IMR-90 (cell line): Measurements from ENCODE around the gene ZGLP1. TPM values are rescaled to one million over a fixed set of nuclear protein-coding genes. Genes with fewer than 3 reads are reported as not detected.

Experiments used
- ATAC-seq: fragments of 200-7000 bp; cut with Tn5 transposase; 2 replicates; pipeline ENCODE4 v1.9.1; 2020; ENCODE audit warnings: low read depth, mild to moderate bottlenecking, moderate library complexity
- BruUV-seq: library from RNA; stranded (reverse); fragments of 400-500 nt; replicated peaks from 2 replicates; lab custom pipeline; 2021; lab: Mats Ljungman, UMichigan
- CTCF ChIA-PET: fragments of 300-600 bp; formaldehyde crosslinking; extraction: SDS; loops from one replicate; lab custom pipeline; 2021; ENCODE audit warnings: antibody characterized with exemption; lab: Yijun Ruan, JAX
- POLR2A ChIA-PET: fragments of 300-600 bp; sonication (Branson Sonifier 250); formaldehyde crosslinking; loops from one replicate; lab custom pipeline; 2022; ENCODE audit warnings: antibody characterized with exemption; ENCODE audit not compliant: unreplicated experiment; lab: Charles Lee
- DNase-seq: peaks from one replicate; pipeline ENCODE4 v3.0.0; 2013
- H2AFZ ChIP-seq: replicated peaks from 2 replicates; pipeline ENCODE3; 2013; ENCODE audit warnings: low read length, mild to moderate bottlenecking; ENCODE audit not compliant: poor library complexity
- H2AK5ac ChIP-seq: 2 replicates; pipeline ENCODE4 v1.6.1; 2013; ENCODE audit warnings: low read depth, low read length, inconsistent platforms
- H2AK9ac ChIP-seq: replicated peaks from 2 replicates; pipeline ENCODE3; 2013; ENCODE audit warnings: mild to moderate bottlenecking, low read depth, low read length, moderate library complexity; ENCODE audit not compliant: poor library complexity
- H2BK120ac ChIP-seq: 2 replicates; pipeline ENCODE4 v1.6.1; 2013; ENCODE audit warnings: low read depth, low read length, inconsistent platforms
- H2BK15ac ChIP-seq: 3 replicates; pipeline ENCODE4 v1.6.1; 2013; ENCODE audit warnings: low read depth, low read length, inconsistent platforms
- H2BK20ac ChIP-seq: 2 replicates; pipeline ENCODE4 v1.6.1; 2013; ENCODE audit warnings: low read depth, mild to moderate bottlenecking, inconsistent platforms, low read length, moderate library complexity
- H2BK5ac ChIP-seq: 2 replicates; pipeline ENCODE4 v1.6.1; 2013; ENCODE audit warnings: mild to moderate bottlenecking, low read depth, low read length, inconsistent platforms; ENCODE audit not compliant: poor library complexity, severe bottlenecking
- H3K14ac ChIP-seq: replicated peaks from 2 replicates; pipeline ENCODE4 v1.6.1; 2013; ENCODE audit warnings: low read depth, low read length, inconsistent platforms
- H3K18ac ChIP-seq: 2 replicates; pipeline ENCODE4 v1.6.1; 2013; ENCODE audit warnings: low read depth, low read length, control low read depth
- H3K23ac ChIP-seq: 2 replicates; pipeline ENCODE4 v1.6.1; 2013; ENCODE audit warnings: low read depth, low read length, inconsistent platforms
- H3K27ac ChIP-seq: 2 replicates; pipeline ENCODE4 v1.5.1; 2013; ENCODE audit warnings: mild to moderate bottlenecking, control low read depth, low read length; ENCODE audit not compliant: insufficient read depth
- H3K27me3 ChIP-seq: 2 replicates; pipeline ENCODE4 v1.6.1; 2013; ENCODE audit warnings: low read length; ENCODE audit not compliant: control insufficient read depth, insufficient read depth
- H3K36me3 ChIP-seq: 2 replicates; pipeline ENCODE4 v1.6.1; 2013; ENCODE audit warnings: low read length, mixed read lengths; ENCODE audit not compliant: control insufficient read depth, insufficient read depth
- H3K4ac ChIP-seq: 2 replicates; pipeline ENCODE4 v1.6.1; 2013; ENCODE audit warnings: low read depth, low read length, inconsistent platforms
- H3K4me1 ChIP-seq: 2 replicates; pipeline ENCODE4 v1.6.1; 2013; ENCODE audit warnings: low read length, mixed read lengths; ENCODE audit not compliant: control insufficient read depth, insufficient read depth
- H3K4me2 ChIP-seq: 2 replicates; pipeline ENCODE4 v1.6.1; 2013; ENCODE audit warnings: low read depth, mild to moderate bottlenecking, control low read depth, low read length, moderate library complexity
- H3K4me3 ChIP-seq: 2 replicates; pipeline ENCODE4 v1.5.1; 2013; ENCODE audit warnings: low read depth, mild to moderate bottlenecking, control low read depth, low read length, moderate library complexity; ENCODE audit not compliant: insufficient read depth
- H3K56ac ChIP-seq: 2 replicates; pipeline ENCODE4 v1.6.1; 2013; ENCODE audit warnings: low read length, inconsistent platforms; ENCODE audit not compliant: insufficient read depth; ENCODE audit errors: extremely low read depth
- H3K79me1 ChIP-seq, 2 experiments: 2 replicates each; pipeline ENCODE4 v1.6.1; 2013; ENCODE audit warnings: low read length in 2 of 2, inconsistent platforms in 1 of 2, low read depth in 1 of 2
- H3K9ac ChIP-seq: 2 replicates; pipeline ENCODE4 v1.6.1; 2013; ENCODE audit warnings: low read depth, low read length, control low read depth
- H3K9me1 ChIP-seq: 2 replicates; pipeline ENCODE4 v1.6.1; 2013; ENCODE audit warnings: low read length, inconsistent platforms; ENCODE audit not compliant: insufficient read depth
- H3K9me3 ChIP-seq: 2 replicates; pipeline ENCODE4 v1.6.1; 2013; ENCODE audit warnings: low read length; ENCODE audit not compliant: control insufficient read depth, insufficient read depth
- H4K20me1 ChIP-seq: 2 replicates; pipeline ENCODE4 v1.6.1; 2013; ENCODE audit warnings: low read length, inconsistent platforms; ENCODE audit not compliant: insufficient read depth
- H4K5ac ChIP-seq: 2 replicates; pipeline ENCODE4 v1.6.1; 2013; ENCODE audit warnings: mild to moderate bottlenecking, low read depth, low read length, control low read depth
- H4K8ac ChIP-seq, 2 experiments: 2 replicates each; pipeline ENCODE4 v1.6.1; 2013; ENCODE audit warnings: low read depth in 2 of 2, low read length in 2 of 2, control low read depth in 1 of 2, inconsistent platforms in 1 of 2
- H4K91ac ChIP-seq: 2 replicates; pipeline ENCODE4 v1.6.1; 2013; ENCODE audit warnings: low read depth, low read length, inconsistent platforms; ENCODE audit not compliant: insufficient read depth
- BHLHE40 ChIP-seq: fragments of 150-350 bp; IDR thresholded peaks from 2 replicates; pipeline ENCODE4 v1.6.1; 2016; ENCODE audit warnings: mild to moderate bottlenecking, low read depth, low read length
- CEBPB ChIP-seq: IDR thresholded peaks from 2 replicates; pipeline ENCODE4 v1.6.1; 2012; ENCODE audit warnings: low read depth, low read length, improper control_type of control experiment
- CHD1 ChIP-seq: IDR thresholded peaks from 2 replicates; pipeline ENCODE4 v1.6.1; 2012; ENCODE audit warnings: low read depth, low read length, improper control_type of control experiment
- CTCF ChIP-seq: conservative IDR thresholded peaks from 2 replicates; pipeline ENCODE4 v1.5.1; 2012; ENCODE audit warnings: mild to moderate bottlenecking, low read depth, low read length, improper control_type of control experiment
- ELK1 ChIP-seq: fragments of 150-350 bp; IDR thresholded peaks from 2 replicates; pipeline ENCODE4 v1.6.1; 2016; ENCODE audit warnings: low read depth, mild to moderate bottlenecking, low read length, moderate library complexity, borderline replicate concordance
- FOS ChIP-seq: fragments of 150-350 bp; IDR thresholded peaks from 2 replicates; pipeline ENCODE4 v1.6.1; 2016; ENCODE audit warnings: low read depth, low read length
- MAFK ChIP-seq: IDR thresholded peaks from 2 replicates; pipeline ENCODE4 v1.6.1; 2012; ENCODE audit warnings: low read depth, low read length, improper control_type of control experiment
- MAZ ChIP-seq: IDR thresholded peaks from 2 replicates; pipeline ENCODE4 v1.6.1; 2012; ENCODE audit warnings: low read depth, mild to moderate bottlenecking, low read length, improper control_type of control experiment, moderate library complexity, borderline replicate concordance
- MXI1 ChIP-seq: IDR thresholded peaks from 2 replicates; pipeline ENCODE4 v1.6.1; 2012; ENCODE audit warnings: low read depth, mild to moderate bottlenecking, low read length, moderate library complexity, borderline replicate concordance
- NFE2L2 ChIP-seq: fragments of 150-350 bp; IDR thresholded peaks from 2 replicates; pipeline ENCODE4 v1.6.1; 2016; ENCODE audit warnings: low read depth, mild to moderate bottlenecking, low read length
- POLR2A ChIP-seq: IDR thresholded peaks from 2 replicates; pipeline ENCODE4 v1.6.1; 2012; ENCODE audit warnings: mild to moderate bottlenecking, low read depth, low read length
- RAD21 ChIP-seq: IDR thresholded peaks from 2 replicates; pipeline ENCODE4 v1.6.1; 2012; ENCODE audit warnings: low read length, improper control_type of control experiment
- RCOR1 ChIP-seq: IDR thresholded peaks from 2 replicates; pipeline ENCODE4 v1.6.1; 2012; ENCODE audit warnings: mild to moderate bottlenecking, low read length, improper control_type of control experiment; ENCODE audit not compliant: insufficient replicate concordance
- RFX5 ChIP-seq: IDR thresholded peaks from 2 replicates; pipeline ENCODE4 v1.8.0; 2012; ENCODE audit warnings: low read depth, mild to moderate bottlenecking, low read length, moderate library complexity
- SMC3 ChIP-seq: fragments of 150-350 bp; IDR thresholded peaks from 2 replicates; pipeline ENCODE4 v1.6.1; 2016; ENCODE audit warnings: low read depth, mild to moderate bottlenecking, antibody characterized with exemption, low read length, moderate library complexity
- USF2 ChIP-seq: fragments of 150-350 bp; IDR thresholded peaks from 2 replicates; pipeline ENCODE4 v1.6.1; 2017; ENCODE audit warnings: mild to moderate bottlenecking, antibody characterized with exemption, low read length, low read depth
- WGBS, 2 experiments: methylation state at CpG; one replicate each; pipeline versions ENCODE4 v1.1.5 to v1.1.7; 2013; ENCODE audit warnings: missing lambda C conversion rate in 2 of 2; ENCODE audit not compliant: insufficient read length in 1 of 2; ENCODE audit errors: extremely low coverage in 2 of 2; 5-methylcytosine and 5-hydroxymethylcytosine counted together
- dilution Hi-C: fragments of 300-500 bp; cut with HindIII; formaldehyde crosslinking; loops from one replicate; pipeline ENCODE4 v1.14.3; 2018; ENCODE audit warnings: low sequenced_read_pairs; ENCODE audit not compliant: unreplicated experiment
- in situ Hi-C: fragments of 300-500 bp; cut with MboI; formaldehyde crosslinking; loops from 3 replicates; pipeline ENCODE4 v1.14.3; 2019; ENCODE audit warnings: low sequenced_read_pairs, inconsistent platforms, mixed read lengths
- intact Hi-C: fragments of 100-400 bp; cut with micrococcal nuclease; formaldehyde crosslinking; loops from 2 replicates; pipeline ENCODE4 v1.10.0; 2022
- polyA plus RNA-seq, 3 experiments: library from polyadenylated mRNA; depleted of rRNA; stranded (reverse); fragments of >200 nt; gene quantifications; 2 replicates each; pipeline ENCODE4 v1.2.3, GENCODE V29; 2012; ENCODE audit warnings: low replicate concordance in 1 of 3
- total RNA-seq: library from RNA; depleted of rRNA; stranded (reverse); fragments of >200 nt; gene quantifications from 2 replicates; pipeline ENCODE4 v1.2.3, GENCODE V29; 2012

ZGLP1 gene
- total and polyA plus RNA-seq, 2 of the 4 experiments (the other 2 are of a cell fraction): 0.54 to 3.1 TPM

GRCh38 chr19:10266706-10267105 lies 42.9 kb downstream of the ZGLP1 start:
- H3K27ac ChIP-seq: no peak overlapping the region
- no peaks in the 10 kb centered on the region for H4K20me1 ChIP-seq
- TF ChIP-seq MAFK (no peak), BHLHE40 (no peak), MAZ (no peak), POLR2A (no peak), RAD21 (no peak), CTCF (no peak), NFE2L2 (no peak), ELK1 (no peak), FOS (no peak), MXI1 (no peak), CEBPB (no peak), RFX5 (no peak), RCOR1 (no peak), CHD1 (no peak), USF2 (no peak), SMC3 (no peak)
- DNase-seq: no peak
- no CpG with 5 or more reads among the region's 7 CpGs for WGBS, 2 experiments
- no peak overlapping the region for H3K56ac ChIP-seq
- H3K79me1 ChIP-seq: 0 out of 4 replicates have a peak, but pooled peaks cover 0 to 4% of the 10 kb centered on the region in 2 experiments
- no peak overlapping the region for H2BK20ac ChIP-seq
- in situ Hi-C loops: no loop called here
- ChIA-PET CTCF (no interaction called here), POLR2A (no interaction called here)
- no peaks in the 10 kb centered on the region; the same call in 1 of the 2 replicates for H3K27me3 ChIP-seq
- no peak overlapping the region for H3K18ac ChIP-seq
- no peak overlapping the region for H4K8ac ChIP-seq
- H2AK5ac ChIP-seq: no peak overlapping the region
- no peaks in the 10 kb centered on the region for H3K36me3 ChIP-seq
- no peak overlapping the region for H3K4me3 ChIP-seq
- dilution Hi-C loops: no loop called here
- H4K5ac ChIP-seq: no peak overlapping the region
- H4K91ac ChIP-seq: no peak overlapping the region
- H2BK5ac ChIP-seq: no peak overlapping the region
- no peak overlapping the region; the same call in 1 of the 2 replicates for H3K4ac ChIP-seq
- ATAC-seq: no peak
- no peak overlapping the region for H2AK9ac ChIP-seq
- BruUV-seq: no TSS peak
- no peak overlapping the region for H3K14ac ChIP-seq
- H2BK120ac ChIP-seq: no peak overlapping the region
- peaks cover 2% of the 10 kb centered on the region; the same call in 1 of the 2 replicates for H3K4me1 ChIP-seq
- no peak overlapping the region for H2BK15ac ChIP-seq
- no peaks in the 10 kb centered on the region for H3K9me1 ChIP-seq
- H3K23ac ChIP-seq: no peak overlapping the region
- no peaks in the 10 kb centered on the region for H3K9me3 ChIP-seq
- intact Hi-C loops: no loop called here
- no peak overlapping the region for H3K4me2 ChIP-seq
- H3K9ac ChIP-seq: no peak overlapping the region
- no peak overlapping the region for H2AFZ ChIP-seq
